Ishikawa (cell line): ENCODE results near the gene RCE1.
A peak's percentile ranks its signal among the peaks of the same experiment; 100 is the strongest.

Experiments used
- CEBPB ChIP-seq: IDR thresholded peaks from 2 replicates; pipeline ENCODE4 v1.6.1; 2012
- CREB1 ChIP-seq: IDR thresholded peaks from 2 replicates; pipeline ENCODE4 v1.6.1; 2012; ENCODE audit warnings: low read depth
- EGR1 ChIP-seq: IDR thresholded peaks from 2 replicates; pipeline ENCODE4 v1.6.1; 2012
- EP300 ChIP-seq: IDR thresholded peaks from 2 replicates; pipeline ENCODE4 v1.6.1; 2012; ENCODE audit warnings: borderline replicate concordance
- FOXM1 ChIP-seq: IDR thresholded peaks from 2 replicates; pipeline ENCODE4 v1.6.1; 2012; ENCODE audit warnings: low read depth, borderline replicate concordance
- MAX ChIP-seq: IDR thresholded peaks from 2 replicates; pipeline ENCODE4 v1.6.1; 2012
- NFIC ChIP-seq: IDR thresholded peaks from 2 replicates; pipeline ENCODE4 v1.6.1; 2012
- RAD21 ChIP-seq: IDR thresholded peaks from 2 replicates; pipeline ENCODE4 v1.6.1; 2012; ENCODE audit warnings: low read depth
- REST ChIP-seq: IDR thresholded peaks from 2 replicates; pipeline ENCODE4 v1.6.1; 2012; ENCODE audit warnings: low read depth, mild to moderate bottlenecking
- TAF1 ChIP-seq: IDR thresholded peaks from 2 replicates; pipeline ENCODE4 v1.6.1; 2012; ENCODE audit warnings: low read depth, mild to moderate bottlenecking
- TCF12 ChIP-seq: IDR thresholded peaks from 2 replicates; pipeline ENCODE4 v1.6.1; 2012; ENCODE audit warnings: low read depth
- TEAD4 ChIP-seq: IDR thresholded peaks from 2 replicates; pipeline ENCODE4 v1.6.1; 2012
- USF1 ChIP-seq: IDR thresholded peaks from 2 replicates; pipeline ENCODE4 v1.6.1; 2012
- YY1 ChIP-seq: IDR thresholded peaks from 2 replicates; pipeline ENCODE4 v1.6.1; 2012; ENCODE audit warnings: low read depth
- ZBTB7A ChIP-seq: IDR thresholded peaks from 2 replicates; pipeline ENCODE4 v1.6.1; 2012; ENCODE audit warnings: low read depth

Gene RCE1

GRCh38 chr11:66842896-66843775, at the start of gene RCE1:
TSS of gene RCE1 (plus strand) at chr11:66843441. CDS start at chr11:66843456, 15 bp downstream.
- peak; percentile 97 for TF ChIP-seq CREB1
- TF ChIP-seq TEAD4, result no peak
- TF ChIP-seq ZBTB7A, result no peak
- TF ChIP-seq TCF12, result no peak
- TF ChIP-seq MAX, result peak; percentile 37; the same call in 1 of the 2 replicates
- no peak for TF ChIP-seq FOXM1
- TF ChIP-seq USF1, result 0 out of 2 replicates have a peak, but pooled peaks have one; percentile 3
- no peak for TF ChIP-seq CEBPB
- peak; percentile 96 for TF ChIP-seq YY1
- peak; percentile 71 for TF ChIP-seq TAF1
- no peak for TF ChIP-seq EP300
- no peak for TF ChIP-seq NFIC
- TF ChIP-seq RAD21, result no peak; the same call in 1 of the 2 replicates
- no peak for TF ChIP-seq EGR1
- TF ChIP-seq REST, result no peak

- TF ChIP-seq USF1 (no peak), RAD21 (no peak), YY1 (no peak), EP300 (no peak), CREB1 (no peak), REST (no peak), NFIC (no peak), MAX (no peak), TEAD4 (no peak), EGR1 (no peak), TCF12 (no peak), FOXM1 (no peak), ZBTB7A (no peak), CEBPB (no peak)
Observed at GRCh38 chr11:66800720-66801428, 42.4 kb upstream of the RCE1 start.

- TF ChIP-seq REST (no peak), USF1 (no peak), CEBPB (no peak), TCF12 (no peak), YY1 (no peak), EGR1 (no peak), NFIC (no peak), ZBTB7A (no peak), TAF1 (no peak), TEAD4 (no peak), CREB1 (no peak), EP300 (no peak), FOXM1 (no peak), MAX (no peak), RAD21 (no peak)
Observed at GRCh38 chr11:66809592-66809991, 33.6 kb upstream of the RCE1 start.
